Measurements from ENCODE around the gene WASF2.

- TF ChIP-seq CTCF (conservative IDR thresholded peaks at IDR 0.05; ENCODE audit: low read depth, low read length) (0 out of 2 replicates have a peak, but pooled peaks have one; percentile 1), MAZ (IDR thresholded peaks at IDR 0.05; ENCODE audit: borderline replicate concordance, low read depth, low read length) (peak; percentile 80; the same call in 1 of the 2 replicates), POLR2A (IDR thresholded peaks at IDR 0.05; ENCODE audit: low read depth, low read length) (peak; percentile 86), FOS (IDR thresholded peaks at IDR 0.05; ENCODE audit: low read depth, low read length) (peak; percentile 71; the same call in 1 of the 2 replicates), RAD21 (IDR thresholded peaks at IDR 0.05; ENCODE audit: low read length) (no peak)
Measured at GRCh38 chr1:27489973-27490741, at the start of gene WASF2.
